ENCODE measurements around the gene PKDREJ. TPM values are rescaled to one million over a fixed set of nuclear protein-coding genes. Genes with fewer than 3 reads are reported as not detected.

The PKDREJ gene
- total and polyA plus RNA-seq, 4 experiments from 2014 or later = not detected

GRCh38 chr22:46262449-46263215 lies 511 bp downstream of the PKDREJ start:
- ChIA-PET POLR2A (ENCODE audit: partially characterized antibody) (interaction anchor here (1.1 kb wide), 1 partner anchor 15 kb away, joined by 4 read pairs; no protein-coding TSS in a partner anchor), CTCF (ENCODE audit: partially characterized antibody) (no interaction called here)
- H3K27ac Mint-ChIP-seq = no peak overlapping the region

GRCh38 chr22:46260038-46260437 lies 3.1 kb downstream of the PKDREJ start:
- no peaks in the 10 kb centered on the region for H3K9me3 ChIP-seq (ENCODE audit: control insufficient read depth in 1 of 2, low read length in 2 of 2)
- H3K4me3 ChIP-seq (ENCODE audit: low read length in 2 of 2) = no peak overlapping the region
- H3K27me3 ChIP-seq (ENCODE audit: insufficient read depth, low read length) = peaks cover 11% of the 10 kb centered on the region
- intact Hi-C loops (cut with micrococcal nuclease) = no loop called here
- no peaks in the 10 kb centered on the region for H3K36me3 Mint-ChIP-seq
- peaks cover 0 to 4% (median 0%) of the 10 kb centered on the region in 8 donors for H3K9me3 Mint-ChIP-seq
- no peak overlapping the region for H3K4me3 Mint-ChIP-seq
- no peaks in the 10 kb centered on the region for H3K4me1 ChIP-seq (ENCODE audit: insufficient read depth, low read length)
- no peak overlapping the region for H3K27ac Mint-ChIP-seq
- H3K27ac ChIP-seq (ENCODE audit: low read depth, low read length) = no peak overlapping the region
- H3K27me3 Mint-ChIP-seq = peaks cover 38 to 52% of the 10 kb centered on the region in 2 donors
- H3K4me1 Mint-ChIP-seq = peaks cover 0 to 5% (median 0%) of the 10 kb centered on the region in 4 donors
- DNase-seq = no peak
- POLR2A ChIA-PET (ENCODE audit: partially characterized antibody) = interaction anchor here (2.2 kb wide), 1 partner anchor 10 kb away, joined by 6 read pairs; the partner anchor contains the start of gene CDPF1
- H3K36me3 ChIP-seq (ENCODE audit: insufficient read depth, low read length) = no peaks in the 10 kb centered on the region
- CTCF ChIA-PET (ENCODE audit: partially characterized antibody) = interaction anchor here (1.2 kb wide), 1 partner anchor 10 kb away, joined by 3 read pairs; the partner anchor contains the start of gene CDPF1

More at GRCh38 chr22:46262449-46263215, 511 bp downstream of the PKDREJ start:
- intact Hi-C loops (cut with micrococcal nuclease) = no loop called here
- no peak for DNase-seq
- Mint-ChIP-seq H3K27me3 (peaks cover 39 to 56% of the 10 kb centered on the region in 2 donors), H3K9me3 (peaks cover 0 to 7% (median under 1%) of the 10 kb centered on the region in 8 donors), H3K4me3 (peak overlapping the region in 3 of 8 donors; percentile 32 to 48 (median 34)), H3K4me1 (peaks cover 4 to 12% (median 6%) of the 10 kb centered on the region in 4 donors), H3K36me3 (peaks cover 0 to 3% of the 10 kb centered on the region in 2 donors)
- H3K36me3 ChIP-seq (ENCODE audit: insufficient read depth, low read length) = no peaks in the 10 kb centered on the region
- peaks cover 5% of the 10 kb centered on the region for H3K4me1 ChIP-seq (ENCODE audit: insufficient read depth, low read length)
- no peak overlapping the region for H3K27ac ChIP-seq (ENCODE audit: low read depth, low read length)
- no peaks in the 10 kb centered on the region for H3K9me3 ChIP-seq (ENCODE audit: control insufficient read depth in 1 of 2, low read length in 2 of 2)
- no peak overlapping the region for H3K4me3 ChIP-seq (ENCODE audit: low read length in 2 of 2)
- H3K27me3 ChIP-seq (ENCODE audit: insufficient read depth, low read length) = peaks cover 17% of the 10 kb centered on the region

DNA sequence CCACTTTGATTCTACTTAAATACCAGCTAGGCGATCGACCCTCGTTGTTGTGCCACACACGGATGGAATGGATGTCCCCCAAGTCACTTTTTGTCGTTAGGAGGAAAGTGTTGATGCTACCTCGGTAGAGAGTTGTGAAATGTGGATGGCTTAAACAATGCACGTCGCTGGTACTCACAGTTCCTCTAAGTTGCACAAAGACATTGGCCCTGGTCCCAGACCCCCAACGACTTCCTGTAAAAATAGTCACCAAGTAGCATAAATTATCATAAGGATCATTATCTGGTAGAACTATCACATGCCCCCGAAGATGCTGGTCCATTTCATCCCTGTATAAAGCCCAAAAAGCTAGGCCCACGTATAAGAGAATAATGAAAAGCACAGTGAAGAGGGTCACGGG lies 3.8 kb downstream of the PKDREJ start:
- H3K4me1 ChIP-seq (ENCODE audit: insufficient read depth, low read length) = no peaks in the 10 kb centered on the region
- Mint-ChIP-seq H3K4me3 (no peak overlapping the region), H3K4me1 (peaks cover 0 to 5% (median 1%) of the 10 kb centered on the region in 4 donors), H3K27ac (no peak overlapping the region), H3K27me3 (peaks cover 37 to 50% of the 10 kb centered on the region in 2 donors), H3K36me3 (no peaks in the 10 kb centered on the region), H3K9me3 (peaks cover 0 to 4% (median 0%) of the 10 kb centered on the region in 8 donors)
- intact Hi-C loops (cut with micrococcal nuclease) = no loop called here
- no peak overlapping the region for H3K27ac ChIP-seq (ENCODE audit: low read depth, low read length)
- DNase-seq = no peak
- H3K9me3 ChIP-seq (ENCODE audit: control insufficient read depth in 1 of 2, low read length in 2 of 2) = no peaks in the 10 kb centered on the region
- CTCF ChIA-PET (ENCODE audit: partially characterized antibody) = interaction anchor here (1.2 kb wide), 1 partner anchor 9 kb away, joined by 3 read pairs; the partner anchor contains the start of gene CDPF1
- H3K4me3 ChIP-seq (ENCODE audit: low read length in 2 of 2) = no peak overlapping the region
- POLR2A ChIA-PET (ENCODE audit: partially characterized antibody) = interaction anchor here (2.2 kb wide), 1 partner anchor 9 kb away, joined by 6 read pairs; the partner anchor contains the start of gene CDPF1
- H3K36me3 ChIP-seq (ENCODE audit: insufficient read depth, low read length) = no peaks in the 10 kb centered on the region
- peaks cover 11% of the 10 kb centered on the region for H3K27me3 ChIP-seq (ENCODE audit: insufficient read depth, low read length)

GRCh38 chr22:46256358-46256958 lies 6.7 kb downstream of the PKDREJ start:
- Histone ChIP-seq H3K36me3 (ENCODE audit: insufficient read depth, low read length) (no peaks in the 10 kb centered on the region), H3K4me1 (ENCODE audit: insufficient read depth, low read length) (peaks cover 4% of the 10 kb centered on the region), H3K4me3 (ENCODE audit: low read length in 2 of 2) (no peak overlapping the region), H3K27ac (ENCODE audit: low read depth, low read length) (no peak overlapping the region), H3K27me3 (ENCODE audit: insufficient read depth, low read length) (peaks cover 1% of the 10 kb centered on the region), H3K9me3 (ENCODE audit: control insufficient read depth in 1 of 2, low read length in 2 of 2) (no peaks in the 10 kb centered on the region)
- ChIA-PET CTCF (ENCODE audit: partially characterized antibody) (no interaction called here), POLR2A (ENCODE audit: partially characterized antibody) (no interaction called here)
- intact Hi-C loops (cut with micrococcal nuclease) = no loop called here
- peaks cover 18 to 30% of the 10 kb centered on the region in 2 donors for H3K27me3 Mint-ChIP-seq
- no peak for DNase-seq
- H3K27ac Mint-ChIP-seq = peak overlapping the region in 1 of 7 donors; percentile 5
- peaks cover 5 to 13% (median 7%) of the 10 kb centered on the region in 4 donors for H3K4me1 Mint-ChIP-seq
- no peak overlapping the region for H3K4me3 Mint-ChIP-seq
- no peaks in the 10 kb centered on the region for H3K36me3 Mint-ChIP-seq
- H3K9me3 Mint-ChIP-seq = peaks cover 0 to 7% (median 0%) of the 10 kb centered on the region in 8 donors

GRCh38 chr22:46251816-46252380 lies 11.2 kb downstream of the PKDREJ start:
- Mint-ChIP-seq H3K27me3 (no peaks in the 10 kb centered on the region), H3K4me3 (peak overlapping the region; percentile 59 to 88 (median 80)), H3K4me1 (peaks cover 15 to 36% (median 24%) of the 10 kb centered on the region in 4 donors), H3K9me3 (peaks cover 0 to 4% (median 0%) of the 10 kb centered on the region in 8 donors), H3K27ac (peak overlapping the region; percentile 7 to 83 (median 62)), H3K36me3 (no peaks in the 10 kb centered on the region)
- Histone ChIP-seq H3K4me1 (ENCODE audit: insufficient read depth, low read length) (peaks cover 24% of the 10 kb centered on the region), H3K27me3 (ENCODE audit: insufficient read depth, low read length) (no peaks in the 10 kb centered on the region), H3K36me3 (ENCODE audit: insufficient read depth, low read length) (no peaks in the 10 kb centered on the region), H3K9me3 (ENCODE audit: control insufficient read depth in 1 of 2, low read length in 2 of 2) (no peaks in the 10 kb centered on the region), H3K4me3 (ENCODE audit: low read length in 2 of 2) (peak overlapping the region in 1 of 2 donors; percentile 4), H3K27ac (ENCODE audit: low read depth, low read length) (no peak overlapping the region)
- ChIA-PET POLR2A (ENCODE audit: partially characterized antibody) (interaction anchor here (1.3 to 4.4 kb wide), 5 partner anchors 16 to 103 kb away, joined by 4 to 44 read pairs (median 10); partner anchors contain the start of genes GTSE1, PPARA and TTC38), CTCF (ENCODE audit: partially characterized antibody) (interaction anchor here (1.2 kb wide), 1 partner anchor 246 kb away, joined by 3 read pairs; no protein-coding TSS in a partner anchor)
- intact Hi-C loops (cut with micrococcal nuclease) = no loop called here
- no peak for DNase-seq

DNA sequence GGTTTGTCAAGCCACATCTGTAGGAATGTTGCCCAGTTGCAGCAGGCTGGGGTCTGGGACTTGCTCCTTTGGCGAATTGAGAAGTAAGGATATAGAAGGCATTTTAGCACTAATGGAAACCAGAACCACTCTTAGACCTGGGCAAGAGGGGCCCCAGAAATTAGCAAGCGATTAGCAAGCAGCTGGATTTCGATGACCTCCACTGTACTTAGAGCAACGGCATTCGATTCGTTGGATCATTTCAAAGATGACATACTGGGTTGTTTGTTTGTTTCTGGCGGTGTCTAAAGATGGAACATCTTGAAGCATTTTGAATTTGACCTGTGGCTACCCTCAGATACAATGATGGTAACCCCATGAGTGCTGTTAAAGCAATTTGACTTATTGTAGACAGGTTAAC lies 11.9 kb downstream of the PKDREJ start:
- H3K27ac Mint-ChIP-seq = peak overlapping the region; percentile 7 to 92 (median 67)
- peaks cover 0 to 3% of the 10 kb centered on the region in 2 donors for H3K36me3 Mint-ChIP-seq
- H3K4me1 Mint-ChIP-seq = peaks cover 15 to 41% (median 24%) of the 10 kb centered on the region in 4 donors
- H3K4me1 ChIP-seq (ENCODE audit: insufficient read depth, low read length) = peaks cover 24% of the 10 kb centered on the region
- H3K9me3 Mint-ChIP-seq = peaks cover 0 to 4% (median 0%) of the 10 kb centered on the region in 8 donors
- POLR2A ChIA-PET (ENCODE audit: partially characterized antibody) = interaction anchor here (1.1 to 4.4 kb wide), 10 partner anchors 11 to 215 kb away, joined by 3 to 44 read pairs (median 7); partner anchors contain the start of genes GTSE1, PPARA, TRMU and TTC38
- H3K9me3 ChIP-seq (ENCODE audit: control insufficient read depth in 1 of 2, low read length in 2 of 2) = no peaks in the 10 kb centered on the region
- intact Hi-C loops (cut with micrococcal nuclease) = no loop called here
- no peak for DNase-seq
- H3K27me3 Mint-ChIP-seq = no peaks in the 10 kb centered on the region
- H3K27me3 ChIP-seq (ENCODE audit: insufficient read depth, low read length) = no peaks in the 10 kb centered on the region
- H3K4me3 Mint-ChIP-seq = peak overlapping the region; percentile 59 to 88 (median 80)
- H3K4me3 ChIP-seq (ENCODE audit: low read length in 2 of 2) = peak overlapping the region; percentile 4 to 76
- no peak overlapping the region for H3K27ac ChIP-seq (ENCODE audit: low read depth, low read length)
- CTCF ChIA-PET (ENCODE audit: partially characterized antibody) = no interaction called here
- H3K36me3 ChIP-seq (ENCODE audit: insufficient read depth, low read length) = no peaks in the 10 kb centered on the region
